ENCODE data around the gene AP3M1.

GRCh38 chr10:74120911-74121310 lies 29.7 kb downstream of the AP3M1 start:
- no peak for TF ChIP-seq REST (IDR thresholded peaks at IDR 0.05)
- TF ChIP-seq CHD4 (IDR thresholded peaks at IDR 0.05; ENCODE audit: borderline replicate concordance) = no peak
- TF ChIP-seq CTCF (IDR thresholded peaks at IDR 0.05) = no peak
- TF ChIP-seq CEBPB (IDR thresholded peaks at IDR 0.05) = no peak
- TF ChIP-seq BCL3 (IDR thresholded peaks at IDR 0.05) = no peak
- TF ChIP-seq SMC3 (IDR thresholded peaks at IDR 0.05) = no peak
